Keratinocyte (primary cell): ENCODE data around the gene EFCAB6. TPM values are rescaled to one million over a fixed set of nuclear protein-coding genes. Genes with fewer than 3 reads are reported as not detected.

Source experiments
- DNase-seq: peaks from one replicate; pipeline ENCODE4 v3.0.0-alpha.2; 2011; ENCODE audit warnings: low read depth, missing footprints, low spot score
- FAIRE-seq: peaks from 2 replicates; lab custom pipeline; 2011; peaks lifted over from hg19 to GRCh38; lab: Jason Lieb, UNC
- H2AFZ ChIP-seq: 2 replicates; pipeline ENCODE4 v1.6.0; 2012; ENCODE audit warnings: low read length, control low read depth, inconsistent platforms; ENCODE audit not compliant: control insufficient read depth
- H3K27ac ChIP-seq: 2 replicates; pipeline ENCODE4 v1.5.1; 2011; ENCODE audit warnings: low read length; ENCODE audit not compliant: control insufficient read depth, insufficient read depth
- H3K27me3 ChIP-seq: 3 replicates; pipeline ENCODE4 v1.6.0; 2011; ENCODE audit warnings: low read length; ENCODE audit not compliant: control insufficient read depth, insufficient read depth; ENCODE audit errors: extremely low read depth
- H3K36me3 ChIP-seq, 2 experiments: 2 replicates in 1 of 2; 3 replicates in 1 of 2; pipeline ENCODE4 v1.5.1; 2011; ENCODE audit warnings: low read length in 2 of 2, mild to moderate bottlenecking in 1 of 2; ENCODE audit not compliant: control insufficient read depth in 2 of 2, insufficient read depth in 2 of 2; ENCODE audit errors: extremely low read depth in 1 of 2
- H3K4me1 ChIP-seq: 3 replicates; pipeline ENCODE4 v1.5.1; 2011; ENCODE audit warnings: low read length; ENCODE audit not compliant: control insufficient read depth, insufficient read depth; ENCODE audit errors: extremely low read depth
- H3K4me2 ChIP-seq: 3 replicates; pipeline ENCODE4 v1.6.0; 2011; ENCODE audit warnings: low read depth, low read length; ENCODE audit not compliant: control insufficient read depth, insufficient read depth; ENCODE audit errors: extremely low read depth
- H3K4me3 ChIP-seq, 3 experiments: fragments of 200-600 bp in 1 of 3; sonication (generic) in 1 of 3; 2 replicates in 2 of 3; 3 replicates in 1 of 3; pipeline ENCODE4 v1.5.1; 2011 to 2016; ENCODE audit warnings: low read length in 3 of 3, mild to moderate bottlenecking in 3 of 3, control low read depth in 2 of 3, inconsistent platforms in 1 of 3, low read depth in 1 of 3, mixed read lengths in 1 of 3, mixed run types in 1 of 3, moderate library complexity in 1 of 3; ENCODE audit not compliant: control insufficient read depth in 2 of 3, insufficient read depth in 2 of 3; ENCODE audit errors: extremely low read depth in 1 of 3
- H3K79me2 ChIP-seq: 2 replicates; pipeline ENCODE4 v1.6.0; 2012; ENCODE audit warnings: low read length; ENCODE audit not compliant: control insufficient read depth, insufficient read depth
- H3K9ac ChIP-seq: 3 replicates; pipeline ENCODE4 v1.6.0; 2011; ENCODE audit warnings: low read length; ENCODE audit not compliant: control insufficient read depth, insufficient read depth; ENCODE audit errors: extremely low read depth
- H3K9me1 ChIP-seq: 3 replicates; pipeline ENCODE4 v1.6.0; 2011; ENCODE audit warnings: low read length; ENCODE audit not compliant: control insufficient read depth, insufficient read depth; ENCODE audit errors: extremely low read depth
- H3K9me3 ChIP-seq: 2 replicates; pipeline ENCODE4 v1.5.1; 2012; ENCODE audit warnings: low read depth, low read length; ENCODE audit not compliant: control insufficient read depth
- H4K20me1 ChIP-seq: 3 replicates; pipeline ENCODE4 v1.6.0; 2011; ENCODE audit warnings: low read length; ENCODE audit not compliant: control insufficient read depth, insufficient read depth; ENCODE audit errors: extremely low read depth
- EZH2 ChIP-seq: IDR thresholded peaks from one replicate; pipeline ENCODE4 v1.6.1; 2012; ENCODE audit warnings: inconsistent platforms, mild to moderate bottlenecking, low read length, moderate library complexity
- dilution Hi-C: fragments of 300-500 bp; cut with MboI; formaldehyde crosslinking; loops from one replicate; pipeline ENCODE4 v1.7.0; 2020; ENCODE audit warnings: low sequenced_read_pairs; ENCODE audit not compliant: extremely low pct_ligation_motif_present
- polyA plus RNA-seq, 5 experiments: library from polyadenylated mRNA; depleted of rRNA in 3 of 5; stranded (reverse) in 3 of 5; stranded (forward) in 1 of 5; unstranded in 1 of 5; fragments of >200 nt; gene quantifications; 1 replicate in 1 of 5; 2 replicates in 3 of 5; 3 replicates in 1 of 5; pipeline versions ENCODE4 v1.2.1 to v1.2.3, GENCODE V29; 2011 to 2012; ENCODE audit warnings: missing spikeins in 2 of 5, low read depth in 1 of 5, low replicate concordance in 1 of 5
- TF ChIP-seq, protein P1 (sequence below), 3 experiments: IDR thresholded peaks in 1 of 3; conservative IDR thresholded peaks in 1 of 3; optimal IDR thresholded peaks in 1 of 3; 2 replicates in 2 of 3; 3 replicates in 1 of 3; pipeline versions ENCODE3 to v1.5.1; 2011; ENCODE audit warnings: low read length in 3 of 3, mild to moderate bottlenecking in 3 of 3, moderate library complexity in 2 of 3, control low read depth in 1 of 3, inconsistent platforms in 1 of 3; ENCODE audit not compliant: insufficient read depth in 2 of 3; ENCODE audit errors: extremely low read depth in 1 of 3

EFCAB6 gene
- polyA plus RNA-seq, 1 donor (not counting 4 experiments of a cell fraction or from before 2014, with no cell fraction given): 0.18 TPM

DNA sequence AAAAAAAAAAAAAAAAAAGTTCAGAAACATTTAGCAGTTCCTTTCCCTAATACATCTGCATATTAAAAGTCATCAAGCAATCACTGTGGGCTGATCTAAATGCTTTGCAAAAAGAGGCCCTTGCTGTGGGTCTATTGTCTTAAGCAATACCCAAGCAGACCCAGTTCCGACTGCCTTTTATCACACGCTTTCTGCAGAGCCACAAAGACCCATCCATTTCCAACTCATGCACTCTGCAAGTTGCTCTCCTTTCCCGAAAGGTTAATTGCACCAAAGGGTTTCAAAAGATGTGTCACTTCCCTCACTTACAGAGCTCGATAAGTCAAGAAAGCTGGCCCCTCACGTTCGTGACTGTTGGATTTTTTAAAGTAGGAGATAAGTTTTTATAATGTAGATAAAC lies 261.4 kb downstream of the EFCAB6 start:
- no peak overlapping the region for H2AFZ ChIP-seq
- DNase-seq: no peak
- no peak overlapping the region for H3K4me2 ChIP-seq
- H3K9me3 ChIP-seq: no peaks in the 10 kb centered on the region
- FAIRE-seq: no peak
- H3K4me3 ChIP-seq: no peak overlapping the region
- no peaks in the 10 kb centered on the region for H4K20me1 ChIP-seq
- TF ChIP-seq, protein P1, sequence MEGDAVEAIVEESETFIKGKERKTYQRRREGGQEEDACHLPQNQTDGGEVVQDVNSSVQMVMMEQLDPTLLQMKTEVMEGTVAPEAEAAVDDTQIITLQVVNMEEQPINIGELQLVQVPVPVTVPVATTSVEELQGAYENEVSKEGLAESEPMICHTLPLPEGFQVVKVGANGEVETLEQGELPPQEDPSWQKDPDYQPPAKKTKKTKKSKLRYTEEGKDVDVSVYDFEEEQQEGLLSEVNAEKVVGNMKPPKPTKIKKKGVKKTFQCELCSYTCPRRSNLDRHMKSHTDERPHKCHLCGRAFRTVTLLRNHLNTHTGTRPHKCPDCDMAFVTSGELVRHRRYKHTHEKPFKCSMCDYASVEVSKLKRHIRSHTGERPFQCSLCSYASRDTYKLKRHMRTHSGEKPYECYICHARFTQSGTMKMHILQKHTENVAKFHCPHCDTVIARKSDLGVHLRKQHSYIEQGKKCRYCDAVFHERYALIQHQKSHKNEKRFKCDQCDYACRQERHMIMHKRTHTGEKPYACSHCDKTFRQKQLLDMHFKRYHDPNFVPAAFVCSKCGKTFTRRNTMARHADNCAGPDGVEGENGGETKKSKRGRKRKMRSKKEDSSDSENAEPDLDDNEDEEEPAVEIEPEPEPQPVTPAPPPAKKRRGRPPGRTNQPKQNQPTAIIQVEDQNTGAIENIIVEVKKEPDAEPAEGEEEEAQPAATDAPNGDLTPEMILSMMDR (optimal IDR thresholded peaks at IDR 0.05 in 1 of 3, IDR thresholded peaks at IDR 0.05 in 1 of 3, conservative IDR thresholded peaks at IDR 0.05 in 1 of 3; ENCODE audit: extremely low read depth in 1 of 3, insufficient read depth in 2 of 3, low read length in 3 of 3): no peak
- no peak for TF ChIP-seq EZH2
- no peak overlapping the region for H3K27ac ChIP-seq
- dilution Hi-C loops: no loop called here
- H3K9me1 ChIP-seq: no peaks in the 10 kb centered on the region
- no peaks in the 10 kb centered on the region for H3K27me3 ChIP-seq
- no peaks in the 10 kb centered on the region for H3K79me2 ChIP-seq
- H3K4me1 ChIP-seq: no peaks in the 10 kb centered on the region
- no peak overlapping the region for H3K9ac ChIP-seq
- H3K36me3 ChIP-seq: no peaks in the 10 kb centered on the region

DNA sequence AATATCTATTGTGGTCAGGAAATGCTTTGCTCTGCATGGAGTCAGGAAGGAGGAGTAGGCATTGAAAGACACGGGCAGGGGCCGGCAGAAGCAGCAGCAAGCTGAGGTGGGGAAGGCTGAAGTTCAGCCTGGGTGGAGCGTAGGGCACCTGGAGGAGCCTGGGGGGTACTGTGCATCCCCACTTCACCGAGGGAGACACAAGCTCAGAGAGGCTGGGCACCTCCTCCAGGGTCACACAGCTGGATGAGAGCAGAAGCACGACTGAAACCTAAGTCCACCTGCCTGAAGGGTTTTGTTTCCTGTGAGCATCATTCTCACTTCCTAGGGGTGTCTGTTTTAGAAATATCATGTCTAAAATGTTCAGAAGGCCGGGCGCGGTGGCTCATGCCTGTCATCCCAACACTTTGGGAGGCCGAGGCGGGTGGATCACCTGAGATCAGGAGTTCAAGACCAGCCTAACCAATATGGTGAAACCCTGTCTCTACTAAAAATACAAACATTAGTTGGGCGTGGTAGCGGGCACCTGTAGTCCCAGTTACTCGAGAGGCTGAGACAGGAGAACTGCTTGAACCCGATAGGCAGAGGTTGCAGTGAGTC lies 262.0 kb downstream of the EFCAB6 start:
- H3K9ac ChIP-seq: no peak overlapping the region
- H3K4me1 ChIP-seq: no peaks in the 10 kb centered on the region
- no peaks in the 10 kb centered on the region for H3K9me3 ChIP-seq
- DNase-seq: no peak
- no peak overlapping the region for H3K27ac ChIP-seq
- no peaks in the 10 kb centered on the region for H3K79me2 ChIP-seq
- H3K4me3 ChIP-seq: no peak overlapping the region
- dilution Hi-C loops: no loop called here
- H2AFZ ChIP-seq: no peak overlapping the region
- no peak overlapping the region for H3K4me2 ChIP-seq
- H4K20me1 ChIP-seq: no peaks in the 10 kb centered on the region
- no peaks in the 10 kb centered on the region for H3K36me3 ChIP-seq
- no peaks in the 10 kb centered on the region for H3K27me3 ChIP-seq
- H3K9me1 ChIP-seq: no peaks in the 10 kb centered on the region
- TF ChIP-seq EZH2: no peak
- TF ChIP-seq, protein P1 (optimal IDR thresholded peaks at IDR 0.05 in 1 of 3, IDR thresholded peaks at IDR 0.05 in 1 of 3, conservative IDR thresholded peaks at IDR 0.05 in 1 of 3; ENCODE audit: extremely low read depth in 1 of 3, insufficient read depth in 2 of 3, low read length in 3 of 3): no peak
- FAIRE-seq: no peak
